Left lobe of liver (tissue), 2 donors: Measurements from ENCODE around the gene GLDN. TPM values are rescaled to one million over a fixed set of nuclear protein-coding genes. Genes with fewer than 3 reads are reported as not detected.

Source experiments
- ATAC-seq: fragments of 200-7000 bp; cut with Tn5 transposase; one replicate; pipeline ENCODE4 v1.9.1; 2020; ENCODE audit warnings: mild to moderate bottlenecking, moderate library complexity
- DNase-seq: peaks from one replicate; pipeline ENCODE4 v3.0.0-alpha.2; 2020; ENCODE audit warnings: low spot score
- total RNA-seq: library from RNA; stranded (reverse); gene quantifications from one replicate; pipeline ENCODE4 v1.2.1, GENCODE V29; 2021
- donor health status: DM: no; HTN: no; CAD: no; lungs with moderate emphysema.
- donor health status: DM: no; HTN: yes; CAD: no.

GLDN gene
- total RNA-seq: 0.60 TPM

GRCh38 chr15:51341366-51342226, at the start of gene GLDN:
TSS of gene GLDN (plus strand) at chr15:51341655. CDS start at chr15:51341685, 30 bp downstream.
- ATAC-seq (peak; percentile 90), DNase-seq (peak; percentile 52)

DNA sequence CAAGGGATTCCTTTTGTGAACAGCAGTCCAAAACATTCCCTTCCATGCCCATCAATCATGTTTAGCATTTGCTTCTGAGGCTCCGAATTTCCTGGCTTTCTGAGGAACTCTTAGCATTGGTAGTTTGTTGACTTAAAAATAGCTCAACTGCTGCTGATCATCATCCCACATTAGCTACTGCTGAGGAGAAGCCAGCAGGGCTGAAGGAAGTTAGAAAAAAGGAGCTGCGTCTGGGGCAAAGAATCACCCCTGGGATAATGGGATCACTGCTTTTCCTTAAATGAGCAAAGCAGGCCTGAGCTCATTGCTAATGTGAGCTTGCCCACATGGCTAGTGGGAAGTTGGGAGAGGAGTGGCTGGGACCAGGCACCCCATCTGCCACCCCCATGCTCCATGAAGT, 42.8 kb upstream of the GLDN start:
- ATAC-seq (no peak), DNase-seq (no peak)

GRCh38 chr15:51299187-51300015, 42.1 kb upstream of the GLDN start:
- ATAC-seq (no peak), DNase-seq (no peak)

DNA sequence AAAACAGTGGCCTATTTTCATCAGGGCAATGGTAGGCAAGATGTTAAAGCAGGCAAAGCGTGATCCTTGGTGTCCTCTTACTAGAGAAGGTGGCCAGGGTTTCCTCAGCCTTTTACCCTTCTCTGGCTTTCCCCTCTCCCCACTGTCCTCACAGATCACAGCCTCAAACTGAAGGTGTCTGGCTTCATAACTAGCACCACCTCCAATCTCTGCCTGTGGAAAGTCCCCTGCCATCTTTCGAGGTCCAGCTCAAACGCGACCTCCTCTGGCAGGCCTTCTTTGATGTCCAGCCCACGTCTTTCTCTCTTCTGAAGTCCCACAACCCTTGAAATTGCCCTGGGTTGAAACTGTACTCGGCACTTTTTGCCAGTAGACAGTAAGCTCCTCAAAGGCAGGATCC, 39.0 kb upstream of the GLDN start:
- no peak for ATAC-seq
- no peak for DNase-seq

GRCh38 chr15:51303462-51303980, 37.9 kb upstream of the GLDN start:
- DNase-seq: no peak
- ATAC-seq: no peak

DNA sequence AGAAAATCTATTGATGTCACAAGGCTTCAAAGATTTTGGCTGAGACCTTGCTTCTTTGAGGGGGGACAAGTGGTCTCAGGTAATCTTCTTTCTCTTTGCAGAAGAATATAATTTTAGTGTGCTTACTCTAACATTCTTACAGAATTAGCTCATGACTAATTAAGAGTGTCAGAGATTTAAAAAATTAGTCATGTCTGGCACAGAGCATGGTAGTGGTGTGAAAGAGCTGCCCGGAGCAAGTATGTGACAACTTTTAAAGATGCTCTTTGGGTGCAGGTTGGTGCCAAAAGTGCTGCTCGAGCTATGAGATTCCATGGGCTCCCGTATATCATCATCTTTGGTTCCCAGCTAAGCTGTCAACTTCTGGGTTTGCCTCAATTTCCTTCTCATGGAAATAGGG, 34.1 kb upstream of the GLDN start:
- ATAC-seq: no peak
- DNase-seq: no peak

GRCh38 chr15:51307811-51308210, 33.6 kb upstream of the GLDN start:
- ATAC-seq (no peak), DNase-seq (no peak)

DNA sequence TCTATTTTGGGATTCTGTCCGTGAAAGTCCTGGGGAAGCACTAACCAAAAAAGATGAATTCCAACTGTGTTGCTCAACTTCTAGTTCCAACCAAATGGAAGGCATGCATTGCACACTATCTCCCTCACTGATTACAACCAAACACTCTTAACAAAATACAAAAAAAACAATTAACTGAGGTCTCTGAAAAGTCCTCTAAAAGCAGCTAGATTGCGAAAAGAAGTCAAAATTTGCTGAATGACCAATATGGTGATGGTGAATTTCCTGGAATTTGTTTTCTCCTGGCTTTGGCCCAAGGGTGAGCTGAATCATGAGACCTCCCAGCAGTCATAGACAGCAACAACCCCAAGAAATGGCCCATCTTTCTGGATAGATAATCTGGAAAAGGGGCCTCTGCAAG, 31.4 kb upstream of the GLDN start:
- DNase-seq (no peak), ATAC-seq (no peak)

- DNase-seq: no peak
- ATAC-seq: no peak
These were observed 29.9 kb upstream of the GLDN start for GRCh38 chr15:51311510-51311909.

DNA sequence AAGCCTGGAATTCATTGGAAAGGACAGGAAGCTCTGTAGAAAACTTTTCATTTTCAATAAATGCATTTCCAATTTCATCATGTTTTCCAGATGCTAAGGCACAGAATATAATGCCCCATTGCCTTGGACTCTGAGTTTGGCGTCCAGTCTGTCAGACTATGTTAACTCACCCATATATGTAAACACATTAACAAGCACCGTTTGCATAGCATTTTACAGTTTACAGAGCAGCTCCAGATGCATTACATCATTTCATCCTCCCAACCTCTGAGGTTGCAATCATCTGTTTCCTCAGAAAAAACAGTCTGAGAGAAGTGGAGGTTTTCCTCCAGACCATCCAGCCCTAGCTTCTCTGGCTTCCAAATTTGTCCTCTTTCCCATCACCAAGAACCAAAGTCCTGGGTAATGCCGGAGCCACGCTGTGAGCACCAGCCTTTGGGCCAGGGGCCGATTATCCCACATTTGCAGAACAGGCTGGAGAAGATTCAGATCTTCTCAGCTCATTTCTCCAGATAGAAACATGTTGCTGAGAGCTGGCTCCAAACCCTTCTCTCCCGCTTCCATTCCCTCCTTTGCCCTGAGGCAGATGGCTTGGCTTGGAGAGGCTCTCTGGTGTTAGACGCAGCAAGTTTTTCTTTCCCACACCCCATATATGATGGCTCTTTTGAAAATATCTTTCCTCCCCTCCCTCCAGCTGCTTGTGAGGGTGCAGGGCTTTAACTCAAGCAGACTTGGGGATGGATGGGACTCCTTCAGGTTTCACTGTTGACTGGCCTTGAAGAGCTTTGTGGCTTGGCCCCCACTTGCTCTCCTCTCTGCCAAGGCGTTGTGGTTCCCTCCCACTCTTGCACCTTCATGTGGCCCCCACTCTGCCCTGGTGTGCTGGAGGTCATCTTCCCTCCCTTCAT, 29.0 kb upstream of the GLDN start:
- no peak for DNase-seq
- ATAC-seq: no peak

GRCh38 chr15:51313074-51313393, 28.4 kb upstream of the GLDN start:
- DNase-seq (no peak), ATAC-seq (no peak)

GRCh38 chr15:51313644-51314280, 27.7 kb upstream of the GLDN start:
- no peak for ATAC-seq

DNA sequence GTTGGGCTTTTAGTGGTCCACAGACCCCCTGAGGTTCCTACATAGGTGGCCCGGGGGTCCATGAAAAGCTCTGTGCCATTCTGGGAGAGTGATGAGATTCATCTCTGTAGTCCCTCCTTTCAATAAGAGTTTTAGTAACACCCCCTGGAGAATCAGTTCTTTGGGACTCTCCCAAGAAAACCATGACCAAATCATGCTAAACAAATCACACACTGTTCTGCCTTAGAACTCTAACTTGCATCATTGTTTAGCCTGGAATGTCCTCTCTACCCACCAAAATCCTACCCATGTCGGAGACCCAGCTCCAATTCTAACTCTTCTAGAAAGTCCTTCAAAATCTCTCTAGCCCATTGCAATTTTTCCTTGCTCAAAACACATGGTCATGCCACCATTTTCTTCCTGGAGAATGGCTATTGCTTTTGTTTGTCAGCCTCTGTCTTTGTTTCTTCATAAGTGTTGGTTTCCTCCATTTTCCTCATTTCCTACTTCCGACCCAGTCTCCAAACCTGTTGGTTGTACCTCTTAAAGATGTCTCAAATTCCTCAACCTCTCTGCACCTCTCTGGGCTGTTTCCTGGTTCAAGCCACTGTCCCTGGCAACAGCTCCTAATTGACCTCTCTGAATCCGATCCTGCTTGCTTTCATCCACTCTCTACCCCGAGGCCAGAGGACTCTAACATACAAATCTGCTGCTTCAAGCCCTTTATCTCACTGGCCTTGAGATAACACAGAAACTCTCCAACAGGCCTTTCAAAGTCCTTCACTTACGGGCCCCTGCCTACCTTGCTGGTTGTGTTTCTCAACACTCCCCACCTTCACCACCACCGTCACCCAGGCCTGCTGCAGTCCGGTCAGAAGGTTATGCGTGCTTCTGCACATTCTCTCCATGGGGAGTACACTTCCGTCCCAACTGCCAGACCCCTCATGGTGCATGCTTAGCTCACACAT, 26.8 kb upstream of the GLDN start:
- DNase-seq: no peak
- no peak for ATAC-seq

More at GRCh38 chr15:51313644-51314280, 27.7 kb upstream of the GLDN start:
- no peak for DNase-seq

DNA sequence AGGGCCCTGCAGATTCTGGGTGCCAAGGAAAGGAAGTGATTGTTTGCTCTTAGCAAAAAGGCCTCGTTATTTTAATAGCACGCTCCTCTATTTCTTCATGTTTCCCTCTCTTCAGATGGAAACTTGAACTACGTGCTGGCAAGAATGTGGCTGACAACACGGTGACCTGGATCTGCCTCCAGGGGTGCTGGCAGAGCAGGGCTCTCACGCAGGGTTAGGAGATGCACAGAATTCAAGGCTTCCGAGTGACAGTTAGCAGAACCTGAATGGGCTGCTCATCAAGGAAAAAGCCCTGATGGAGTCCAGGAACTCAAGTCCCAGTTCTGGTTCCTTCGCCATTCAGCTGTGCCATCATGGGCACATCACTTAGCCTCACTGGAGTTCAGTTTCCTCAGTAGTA, 25.7 kb upstream of the GLDN start:
- DNase-seq: no peak
- ATAC-seq: no peak

- DNase-seq (no peak), ATAC-seq (no peak)
These were observed 24.8 kb upstream of the GLDN start for GRCh38 chr15:51316636-51317035.

DNA sequence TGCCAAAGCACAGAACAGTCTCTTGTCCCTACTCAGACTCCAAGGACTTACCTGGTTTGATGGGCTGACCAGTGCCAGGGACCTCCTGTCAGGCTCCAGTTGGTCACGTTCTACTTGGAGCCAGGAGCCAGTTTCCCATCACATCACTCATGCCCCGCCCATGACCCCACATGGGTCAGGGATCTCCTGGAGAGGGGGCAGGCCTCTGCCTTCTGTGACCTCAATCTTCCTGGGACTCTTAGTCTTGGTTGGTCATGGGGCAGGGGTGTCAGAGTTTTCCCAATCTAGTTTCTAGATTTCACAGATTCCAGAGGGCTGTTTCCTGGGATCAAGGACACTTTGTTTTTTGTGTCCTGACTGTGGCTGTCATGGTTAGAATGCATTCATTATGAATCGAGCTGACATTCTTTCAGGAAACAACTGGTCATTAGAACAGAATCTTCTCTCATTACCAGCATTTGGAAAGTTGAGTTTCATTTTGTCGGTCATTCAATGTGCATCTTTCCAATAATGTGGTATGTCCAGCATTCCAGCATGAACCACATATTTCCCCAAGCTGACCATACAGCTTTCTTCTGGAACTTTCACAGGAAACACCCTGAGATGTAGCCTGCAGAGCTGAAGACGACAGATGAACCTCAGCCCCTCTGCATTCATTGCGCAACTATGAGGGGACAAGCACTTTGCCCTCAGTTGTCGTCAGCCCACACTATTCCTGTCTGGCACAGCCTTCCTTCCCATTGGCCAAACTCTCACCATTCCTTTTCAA, 22.9 kb upstream of the GLDN start:
- DNase-seq (no peak), ATAC-seq (no peak)

GRCh38 chr15:51319539-51319938, 21.9 kb upstream of the GLDN start:
- no peak for ATAC-seq
- no peak for DNase-seq

- ATAC-seq: no peak
- DNase-seq: no peak
These were observed 20.6 kb upstream of the GLDN start for GRCh38 chr15:51320843-51321242.

- ATAC-seq (no peak), DNase-seq (no peak)
These were observed 20.1 kb upstream of the GLDN start for GRCh38 chr15:51321316-51321715.
